ENCODE results near the gene PI4KA. TPM values are rescaled to one million over a fixed set of nuclear protein-coding genes. Genes with fewer than 3 reads are reported as not detected.
A peak's percentile ranks its signal among the peaks of the same experiment; 100 is the strongest.

The PI4KA gene
- polyA plus RNA-seq, 1 of the 3 experiments (the other 2 are of a cell fraction), result 30.0 TPM

DNA sequence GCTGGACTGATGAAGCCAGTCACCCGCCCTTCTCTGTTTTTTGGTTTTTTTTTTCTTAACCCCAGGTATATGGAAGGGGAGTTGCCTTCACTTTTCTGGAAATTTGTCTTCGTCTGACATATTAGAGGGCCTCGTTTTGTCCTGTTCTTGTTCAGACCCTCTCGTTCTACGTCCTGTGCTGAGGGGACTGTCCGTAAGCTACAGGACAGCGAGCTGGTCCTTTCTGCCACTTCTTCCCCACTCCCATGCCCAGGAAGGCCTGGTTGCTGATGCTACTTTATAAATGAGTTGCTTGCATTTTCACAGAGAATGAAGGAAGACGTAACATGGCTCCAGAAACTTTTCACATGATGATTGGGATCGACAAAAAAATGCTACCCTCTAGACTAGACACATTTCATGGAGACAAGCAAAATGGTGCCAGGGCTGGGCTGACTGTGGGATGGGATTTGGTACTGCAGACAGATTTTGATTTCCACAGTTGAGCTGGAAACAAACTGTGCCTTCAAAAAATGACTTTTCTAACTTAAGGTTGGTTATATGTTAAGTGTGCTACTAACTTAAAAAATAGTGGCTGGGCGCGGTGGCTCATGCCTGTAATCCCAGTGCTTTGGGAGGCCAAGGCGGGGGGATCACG lies 31.4 kb upstream of the PI4KA start:
- no peaks in the 10 kb centered on the region for H4K20me1 ChIP-seq (ENCODE audit: insufficient read depth)
- H3F3A ChIP-seq (replicated peaks; ENCODE audit: insufficient read depth), result peaks cover 14% of the 10 kb centered on the region
- no peak overlapping the region for H3K4me2 ChIP-seq
- peaks cover 0 to 31% of the 10 kb centered on the region in 2 experiments; a peak in 1 of 4 replicates for H3K4me1 ChIP-seq (ENCODE audit: control insufficient read depth in 1 of 2, insufficient read depth in 2 of 2, low read depth in 1 of 2, low read length in 1 of 2)
- H3K36me3 ChIP-seq (replicated peaks in 1 of 2; ENCODE audit: control insufficient read depth in 1 of 2, insufficient read depth in 2 of 2, low read length in 1 of 2), result peaks cover 12 to 16% of the 10 kb centered on the region in 2 experiments
- TF ChIP-seq EZH2phosphoT487 (IDR thresholded peaks at IDR 0.05; ENCODE audit: borderline replicate concordance, low read depth) (no peak), FOXJ3 (CRISPR knock-in tag; IDR thresholded peaks at IDR 0.05) (no peak), GABPA (IDR thresholded peaks at IDR 0.05; ENCODE audit: low read depth) (no peak), TCF12 (IDR thresholded peaks at IDR 0.05) (no peak), FOXM1 (IDR thresholded peaks at IDR 0.05; ENCODE audit: low read depth) (no peak), YY1 (IDR thresholded peaks at IDR 0.05; ENCODE audit: low read depth) (no peak), RCOR1 (IDR thresholded peaks at IDR 0.05; ENCODE audit: low read length) (no peak), JUND (IDR thresholded peaks at IDR 0.05) (no peak), EP300 (IDR thresholded peaks at IDR 0.05; ENCODE audit: borderline replicate concordance in 1 of 2, low read depth in 1 of 2, low read length in 1 of 2) (no peak), NRF1 (IDR thresholded peaks at IDR 0.05; ENCODE audit: low read depth, low read length) (no peak), RXRA (IDR thresholded peaks at IDR 0.05; ENCODE audit: borderline replicate concordance, low read depth) (no peak)
- TF ChIP-seq, protein P1, sequence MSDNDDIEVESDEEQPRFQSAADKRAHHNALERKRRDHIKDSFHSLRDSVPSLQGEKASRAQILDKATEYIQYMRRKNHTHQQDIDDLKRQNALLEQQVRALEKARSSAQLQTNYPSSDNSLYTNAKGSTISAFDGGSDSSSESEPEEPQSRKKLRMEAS (IDR thresholded peaks at IDR 0.05; ENCODE audit: low read depth), result no peak
- H3K27me3 ChIP-seq (ENCODE audit: insufficient read depth), result no peaks in the 10 kb centered on the region
- H2AFZ ChIP-seq (ENCODE audit: low read depth), result no peak overlapping the region
- no peaks in the 10 kb centered on the region for H3K79me2 ChIP-seq (ENCODE audit: insufficient read depth)
- WGBS (ENCODE audit: low lambda C conversion rate), result 94% methylated on average over 13 of the region's 13 CpGs
- no peak overlapping the region for H3K4me3 ChIP-seq (ENCODE audit: low read depth in 2 of 2, low read length in 1 of 2)
- CTCF ChIA-PET, result interaction anchor here (1.0 to 4.7 kb wide), 3 partner anchors 27 to 338 kb away, joined by 3 to 20 read pairs (median 4); partner anchors contain the start of gene CRKL
- no peak for DNase-seq
- H3K9me2 ChIP-seq, result no peaks in the 10 kb centered on the region
- no peaks in the 10 kb centered on the region for H3K9me3 ChIP-seq
- H3K27ac ChIP-seq (ENCODE audit: low read depth in 2 of 2, low read length in 1 of 2), result peak overlapping the region in 1 of 2 experiments; percentile 25; a peak in 1 of 4 replicates
- no peak overlapping the region for H3K9ac ChIP-seq
- POLR2A ChIA-PET, result no interaction called here

GRCh38 chr22:20889025-20889704 lies 30.6 kb upstream of the PI4KA start:
- H3F3A ChIP-seq (replicated peaks; ENCODE audit: insufficient read depth), result peaks cover 14% of the 10 kb centered on the region
- no peaks in the 10 kb centered on the region for H3K79me2 ChIP-seq (ENCODE audit: insufficient read depth)
- peaks cover 0 to 33% of the 10 kb centered on the region in 2 experiments; a peak in 1 of 4 replicates for H3K4me1 ChIP-seq (ENCODE audit: control insufficient read depth in 1 of 2, insufficient read depth in 2 of 2, low read depth in 1 of 2, low read length in 1 of 2)
- H3K9me2 ChIP-seq, result no peaks in the 10 kb centered on the region
- 93% methylated on average over 6 of the region's 6 CpGs for whole genome bisulfite sequencing (ENCODE audit: low lambda C conversion rate)
- no peak overlapping the region for H3K4me3 ChIP-seq (ENCODE audit: low read depth in 2 of 2, low read length in 1 of 2)
- H3K4me2 ChIP-seq, result no peak overlapping the region
- no peak overlapping the region for H2AFZ ChIP-seq (ENCODE audit: low read depth)
- DNase-seq, result no peak
- POLR2A ChIA-PET, result no interaction called here
- CTCF ChIA-PET, result interaction anchor here (1.1 to 4.7 kb wide), 2 partner anchors 28 to 337 kb away, joined by 3 to 20 read pairs; partner anchors contain the start of gene CRKL
- H3K9me3 ChIP-seq, result no peaks in the 10 kb centered on the region
- no peak overlapping the region for H3K9ac ChIP-seq
- no peaks in the 10 kb centered on the region for H4K20me1 ChIP-seq (ENCODE audit: insufficient read depth)
- no peak for TF ChIP-seq FOXJ3 (CRISPR knock-in tag; IDR thresholded peaks at IDR 0.05)
- TF ChIP-seq, protein P2, sequence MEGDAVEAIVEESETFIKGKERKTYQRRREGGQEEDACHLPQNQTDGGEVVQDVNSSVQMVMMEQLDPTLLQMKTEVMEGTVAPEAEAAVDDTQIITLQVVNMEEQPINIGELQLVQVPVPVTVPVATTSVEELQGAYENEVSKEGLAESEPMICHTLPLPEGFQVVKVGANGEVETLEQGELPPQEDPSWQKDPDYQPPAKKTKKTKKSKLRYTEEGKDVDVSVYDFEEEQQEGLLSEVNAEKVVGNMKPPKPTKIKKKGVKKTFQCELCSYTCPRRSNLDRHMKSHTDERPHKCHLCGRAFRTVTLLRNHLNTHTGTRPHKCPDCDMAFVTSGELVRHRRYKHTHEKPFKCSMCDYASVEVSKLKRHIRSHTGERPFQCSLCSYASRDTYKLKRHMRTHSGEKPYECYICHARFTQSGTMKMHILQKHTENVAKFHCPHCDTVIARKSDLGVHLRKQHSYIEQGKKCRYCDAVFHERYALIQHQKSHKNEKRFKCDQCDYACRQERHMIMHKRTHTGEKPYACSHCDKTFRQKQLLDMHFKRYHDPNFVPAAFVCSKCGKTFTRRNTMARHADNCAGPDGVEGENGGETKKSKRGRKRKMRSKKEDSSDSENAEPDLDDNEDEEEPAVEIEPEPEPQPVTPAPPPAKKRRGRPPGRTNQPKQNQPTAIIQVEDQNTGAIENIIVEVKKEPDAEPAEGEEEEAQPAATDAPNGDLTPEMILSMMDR (IDR thresholded peaks at IDR 0.05), result no peak
- TF ChIP-seq SIN3A (IDR thresholded peaks at IDR 0.05; ENCODE audit: borderline replicate concordance, low read depth, low read length), result no peak
- TF ChIP-seq SMC3 (IDR thresholded peaks at IDR 0.05; ENCODE audit: low read depth, low read length), result no peak
- TF ChIP-seq, protein P3, sequence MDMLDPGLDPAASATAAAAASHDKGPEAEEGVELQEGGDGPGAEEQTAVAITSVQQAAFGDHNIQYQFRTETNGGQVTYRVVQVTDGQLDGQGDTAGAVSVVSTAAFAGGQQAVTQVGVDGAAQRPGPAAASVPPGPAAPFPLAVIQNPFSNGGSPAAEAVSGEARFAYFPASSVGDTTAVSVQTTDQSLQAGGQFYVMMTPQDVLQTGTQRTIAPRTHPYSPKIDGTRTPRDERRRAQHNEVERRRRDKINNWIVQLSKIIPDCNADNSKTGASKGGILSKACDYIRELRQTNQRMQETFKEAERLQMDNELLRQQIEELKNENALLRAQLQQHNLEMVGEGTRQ (IDR thresholded peaks at IDR 0.05; ENCODE audit: borderline replicate concordance, low read depth, low read length), result no peak
- TF ChIP-seq RAD21 (IDR thresholded peaks at IDR 0.05; ENCODE audit: low read length), result no peak
- no peak for TF ChIP-seq GATA2 (CRISPR knock-in tag; IDR thresholded peaks at IDR 0.05)
- TF ChIP-seq TAF1 (IDR thresholded peaks at IDR 0.05; ENCODE audit: borderline replicate concordance, low read depth, low read length), result no peak
- TF ChIP-seq, protein P4, sequence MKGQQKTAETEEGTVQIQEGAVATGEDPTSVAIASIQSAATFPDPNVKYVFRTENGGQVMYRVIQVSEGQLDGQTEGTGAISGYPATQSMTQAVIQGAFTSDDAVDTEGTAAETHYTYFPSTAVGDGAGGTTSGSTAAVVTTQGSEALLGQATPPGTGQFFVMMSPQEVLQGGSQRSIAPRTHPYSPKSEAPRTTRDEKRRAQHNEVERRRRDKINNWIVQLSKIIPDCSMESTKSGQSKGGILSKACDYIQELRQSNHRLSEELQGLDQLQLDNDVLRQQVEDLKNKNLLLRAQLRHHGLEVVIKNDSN (IDR thresholded peaks at IDR 0.05; ENCODE audit: borderline replicate concordance, low read depth), result no peak
- no peak for TF ChIP-seq TEAD4 (IDR thresholded peaks at IDR 0.05; ENCODE audit: borderline replicate concordance, insufficient read depth)
- no peaks in the 10 kb centered on the region for H3K27me3 ChIP-seq (ENCODE audit: insufficient read depth)
- H3K36me3 ChIP-seq (replicated peaks in 1 of 2; ENCODE audit: control insufficient read depth in 1 of 2, insufficient read depth in 2 of 2, low read length in 1 of 2), result peaks cover 12 to 16% of the 10 kb centered on the region in 2 experiments
- H3K27ac ChIP-seq (ENCODE audit: low read depth in 2 of 2, low read length in 1 of 2), result peak overlapping the region in 1 of 2 experiments; percentile 54; a peak in 1 of 4 replicates

Measured in SK-N-SH (cell line).